GM19372 (cell line): ENCODE results near the gene KLF17.

ENCODE experiments used
- ATAC-seq: cut with Tn5 transposase; IDR thresholded peaks from one replicate; pipeline ENCODE4 v1.9.1; 2021; ENCODE audit warnings: mild to moderate bottlenecking, low read depth, moderate library complexity; ENCODE audit not compliant: unreplicated experiment

KLF17 gene

GRCh38 chr1:44118682-44119081 lies at the start of gene KLF17:
TSS of gene KLF17 (plus strand) at chr1:44118821. CDS start at chr1:44118908, 87 bp downstream.
- ATAC-seq, result no peak

GRCh38 chr1:44071461-44071860 lies 47.2 kb upstream of the KLF17 start:
- ATAC-seq, result no peak

- ATAC-seq, result no peak
Measured at GRCh38 chr1:44072204-44072603, 46.4 kb upstream of the KLF17 start.

- ATAC-seq, result no peak
Measured at GRCh38 chr1:44072821-44073220, 45.8 kb upstream of the KLF17 start.

GRCh38 chr1:44073528-44073927 lies 45.1 kb upstream of the KLF17 start:
- no peak for ATAC-seq

- ATAC-seq, result no peak
Measured at GRCh38 chr1:44074415-44074814, 44.2 kb upstream of the KLF17 start.

- no peak for ATAC-seq
Measured at GRCh38 chr1:44076066-44076465, 42.6 kb upstream of the KLF17 start.

GRCh38 chr1:44077421-44077820 lies 41.2 kb upstream of the KLF17 start:
- no peak for ATAC-seq

- no peak for ATAC-seq
Measured at GRCh38 chr1:44078104-44078503, 40.5 kb upstream of the KLF17 start.

- ATAC-seq, result no peak
Measured at GRCh38 chr1:44079566-44079965, 39.1 kb upstream of the KLF17 start.

GRCh38 chr1:44084998-44085675 lies 33.5 kb upstream of the KLF17 start:
- ATAC-seq, result no peak

- ATAC-seq, result no peak
Measured at GRCh38 chr1:44086692-44087474, 31.7 kb upstream of the KLF17 start.

GRCh38 chr1:44089371-44090048 lies 29.1 kb upstream of the KLF17 start:
- ATAC-seq, result no peak

- no peak for ATAC-seq
Measured at GRCh38 chr1:44090429-44091252, 28.0 kb upstream of the KLF17 start.

- ATAC-seq, result no peak
Measured at GRCh38 chr1:44094047-44094446, 24.6 kb upstream of the KLF17 start.

- ATAC-seq, result no peak
Measured at GRCh38 chr1:44100183-44100868, 18.3 kb upstream of the KLF17 start.

GRCh38 chr1:44101328-44101727 lies 17.3 kb upstream of the KLF17 start:
- ATAC-seq, result no peak

GRCh38 chr1:44103270-44104131 lies 15.1 kb upstream of the KLF17 start:
- ATAC-seq, result no peak

- ATAC-seq, result no peak
Measured at GRCh38 chr1:44105810-44106209, 12.8 kb upstream of the KLF17 start.
